DND-41 (cell line): Measurements from ENCODE around the gene UST.

Experiments used
- CTCF ChIP-seq: IDR thresholded peaks from 2 replicates; pipeline ENCODE4 v1.5.1; 2012; ENCODE audit warnings: borderline replicate concordance, low read length, moderate library complexity, mild to moderate bottlenecking; ENCODE audit not compliant: poor library complexity, severe bottlenecking; ENCODE audit errors: extremely low read depth
- EZH2 ChIP-seq: IDR thresholded peaks from 3 replicates; pipeline ENCODE4 v1.6.1; 2012; ENCODE audit warnings: borderline replicate concordance, low read depth, mild to moderate bottlenecking, moderate library complexity, low read length, inconsistent platforms; ENCODE audit not compliant: severe bottlenecking

GRCh38 chr6:148770408-148771211 is 23.8 kb downstream of the UST start:
- no peak for TF ChIP-seq CTCF
- TF ChIP-seq EZH2, result no peak
